ENCODE results near the gene TEAD2.
"Not testable (repeated sequence)": the region's sequence is repeated elsewhere in the genome, so short reads cannot be mapped to it uniquely, and the experiment has no call there.

The TEAD2 gene

DNA sequence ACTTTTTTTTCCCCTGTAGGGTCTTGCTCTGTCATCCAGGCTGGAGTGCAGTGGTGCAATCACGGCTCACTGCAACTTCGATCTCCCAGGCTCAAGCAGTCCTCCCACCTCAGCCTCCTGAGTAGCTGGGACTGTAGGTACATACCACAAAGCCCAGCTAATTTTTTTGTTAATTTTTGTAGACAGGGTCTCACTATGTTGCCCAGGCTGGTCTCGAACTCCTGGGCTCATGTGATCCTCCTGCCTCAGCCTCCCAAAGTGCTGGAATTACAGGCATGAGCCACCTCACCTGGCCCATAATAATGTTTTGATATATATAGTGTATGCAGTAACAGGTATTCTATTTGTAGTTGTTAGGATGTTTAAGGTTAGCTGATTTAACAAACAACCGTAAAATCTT, 31.0 kb downstream of the TEAD2 start:
- DNase-seq = not testable (repeated sequence)

GRCh38 chr19:49328741-49329140, 33.5 kb downstream of the TEAD2 start:
- no peak for DNase-seq

DNA sequence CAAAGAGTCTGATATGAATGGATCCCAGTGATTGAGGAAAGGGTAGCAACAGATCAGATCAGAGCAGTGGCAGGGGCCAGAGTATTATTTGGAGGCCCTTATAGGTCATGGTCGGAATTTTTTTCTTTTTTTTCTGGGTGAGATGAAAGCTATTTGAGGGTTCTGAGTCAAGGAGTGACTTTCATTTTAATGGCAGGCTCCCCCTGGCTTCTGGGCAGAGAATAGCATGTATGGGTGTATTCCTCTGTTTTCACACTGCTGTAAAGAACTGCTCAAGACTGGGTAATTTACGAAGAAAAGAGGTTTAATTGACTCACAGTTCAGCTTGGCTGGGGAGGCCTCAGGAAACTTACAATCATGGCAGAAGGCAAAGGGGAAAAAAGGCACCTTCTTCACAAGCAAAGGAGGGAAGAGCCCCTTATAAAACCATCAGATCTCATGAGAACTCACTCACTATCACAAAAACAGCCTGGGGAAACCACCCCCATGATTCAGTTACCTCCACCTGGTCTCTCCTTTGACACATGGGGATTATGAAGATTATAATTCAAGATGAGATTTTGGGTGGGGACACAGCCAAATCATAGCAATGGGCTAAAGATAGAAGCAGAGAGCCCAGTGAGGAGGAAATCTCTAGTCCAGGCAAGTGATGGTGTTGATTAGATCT, 34.2 kb downstream of the TEAD2 start:
- peak; percentile 28 for DNase-seq

- DNase-seq = no peak
Observed at GRCh38 chr19:49326165-49326704, 36.0 kb downstream of the TEAD2 start.

GRCh38 chr19:49325756-49326155, 36.5 kb downstream of the TEAD2 start:
- DNase-seq = not testable (repeated sequence)

DNA sequence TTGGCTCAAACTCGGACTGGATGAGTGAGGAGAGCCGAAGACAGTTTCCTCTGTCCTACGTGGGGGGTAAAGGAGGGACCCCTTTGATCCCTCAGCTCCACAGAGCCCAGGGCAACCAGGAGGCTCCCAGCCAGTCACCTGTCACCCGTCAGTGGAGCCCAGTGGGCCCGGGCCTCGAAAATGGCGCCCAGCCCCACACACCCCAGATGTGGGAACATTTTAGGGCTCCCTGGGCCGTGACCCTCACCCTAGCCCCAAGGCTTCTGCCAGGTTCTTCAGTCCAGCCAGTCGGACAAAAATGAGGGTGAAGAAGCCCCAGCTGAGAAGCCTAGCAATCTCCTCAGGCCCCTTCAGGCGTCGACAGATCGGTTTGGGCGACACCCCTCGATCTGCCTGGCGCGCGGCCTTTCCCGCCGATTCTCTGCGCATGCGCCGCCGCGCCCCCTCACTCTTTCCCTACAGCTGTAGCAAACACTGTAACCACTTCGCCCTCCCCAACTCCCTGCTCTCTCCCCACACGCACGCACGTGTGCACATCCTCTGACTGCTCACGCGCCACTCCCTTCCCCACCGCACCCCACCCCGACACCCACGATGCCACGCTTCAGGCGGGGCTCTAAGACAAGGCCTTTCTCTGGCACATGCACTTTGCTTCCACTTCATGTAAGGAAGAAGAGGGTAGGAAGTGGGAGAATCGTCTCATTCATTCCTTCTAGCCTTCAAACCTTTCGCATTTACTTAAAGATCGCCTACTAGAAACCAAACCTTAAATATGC, 37.2 kb downstream of the TEAD2 start, which contains the start of gene SLC6A16:
SLC6A16 (minus strand) TSS at position 391 of the 776 bp plus-strand sequence. CDS start 13,844 bp downstream, outside the sequence.
- DNase-seq = no peak

DNA sequence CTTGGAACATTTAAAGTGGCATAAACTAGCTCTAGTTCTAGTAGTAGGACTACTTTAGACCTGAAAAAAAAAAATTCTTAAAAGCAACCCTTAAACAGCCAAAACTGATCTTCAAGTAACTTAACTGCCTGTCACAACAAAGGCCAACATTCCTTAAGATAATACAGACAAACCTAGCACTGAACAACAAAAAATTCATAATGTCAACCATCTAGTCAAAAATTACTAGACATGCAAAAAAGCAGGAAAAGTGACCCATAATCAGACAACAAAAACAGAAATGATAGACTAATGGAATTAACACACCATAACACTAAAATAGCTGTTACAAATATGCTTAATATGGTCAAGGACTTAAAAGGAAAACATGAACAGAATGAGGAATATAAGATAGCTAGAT, 43.9 kb downstream of the TEAD2 start:
- DNase-seq = no peak

DNA sequence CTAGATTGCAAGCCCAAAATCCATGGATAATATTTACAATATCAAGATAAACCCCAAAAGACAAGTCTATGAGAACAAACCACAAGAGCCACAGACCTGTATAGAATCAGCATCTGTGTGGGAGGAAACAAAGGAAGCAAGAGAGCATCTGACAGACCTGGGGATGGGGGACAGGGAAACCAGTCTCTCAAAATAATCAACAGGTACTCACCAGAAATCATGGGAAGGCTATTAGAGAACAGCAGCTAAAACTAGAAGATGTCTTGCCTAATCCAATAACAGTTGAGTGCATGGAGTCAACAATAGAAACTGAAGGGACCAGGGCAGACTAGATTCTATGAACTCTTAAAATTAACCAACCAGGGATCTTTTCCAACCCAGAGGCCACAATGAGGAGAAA, 45.9 kb downstream of the TEAD2 start:
- DNase-seq = no peak

GRCh38 chr19:49315111-49315510, 47.1 kb downstream of the TEAD2 start:
- no peak for DNase-seq

GRCh38 chr19:49309087-49309486, 53.1 kb downstream of the TEAD2 start:
- DNase-seq = no peak

GRCh38 chr19:49306734-49307133, 55.5 kb downstream of the TEAD2 start:
- not testable (repeated sequence) for DNase-seq

GRCh38 chr19:49301866-49302252, 60.4 kb downstream of the TEAD2 start:
- DNase-seq = no peak

DNA sequence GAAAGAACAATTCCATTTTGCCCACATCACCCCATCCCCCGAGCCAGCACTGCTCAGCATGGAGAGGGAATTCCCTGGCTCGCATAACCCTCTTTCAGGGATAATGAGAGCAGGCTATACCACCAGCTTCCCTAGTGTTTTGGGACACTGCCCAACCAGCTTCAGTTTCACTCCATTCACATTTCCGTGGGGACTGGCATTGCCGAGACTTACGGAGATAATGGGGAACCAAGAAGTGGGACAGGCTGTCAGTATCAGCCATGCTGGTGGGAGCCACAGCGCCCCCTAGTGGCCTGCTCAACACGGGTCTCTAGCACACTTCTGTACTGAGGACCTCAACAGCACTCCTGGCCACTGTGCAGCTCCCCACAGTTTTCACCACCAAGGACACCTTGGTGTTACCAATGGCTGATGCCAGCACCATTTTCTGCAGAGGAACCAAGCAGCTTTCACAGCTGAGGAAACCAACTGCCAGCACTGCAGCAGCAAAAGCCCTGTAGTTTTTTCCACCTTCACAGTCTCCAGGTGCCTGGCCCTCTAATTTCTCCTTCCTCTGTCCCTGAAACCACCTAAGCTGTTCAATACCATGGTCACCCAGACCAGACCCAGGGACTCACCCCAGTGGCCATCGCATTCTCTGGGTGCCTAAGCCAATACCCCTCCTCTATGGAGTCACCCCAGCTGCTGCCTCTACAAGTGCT, 60.9 kb downstream of the TEAD2 start:
- peak; percentile 57 for DNase-seq

DNA sequence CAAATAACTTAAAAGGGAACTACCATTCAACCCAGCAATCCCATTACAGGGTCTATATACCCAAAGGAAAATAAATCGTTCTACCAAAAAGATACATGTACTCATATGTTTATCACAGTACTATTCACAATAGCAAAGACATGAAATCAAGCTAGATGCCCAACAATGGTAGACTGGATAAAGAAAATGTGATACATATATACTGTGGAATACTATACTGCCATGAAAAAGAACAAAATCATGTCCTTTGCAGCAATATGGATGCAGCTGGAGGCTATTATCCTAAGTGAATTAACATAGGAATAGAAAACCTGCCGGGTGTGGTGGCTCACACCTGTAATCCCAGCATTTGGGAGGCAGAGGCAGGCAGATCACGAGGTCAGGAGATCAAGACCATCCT, 63.6 kb downstream of the TEAD2 start:
- not testable (repeated sequence) for DNase-seq

GRCh38 chr19:49297403-49297802, 64.8 kb downstream of the TEAD2 start:
- no peak for DNase-seq

- no peak for DNase-seq
Observed at GRCh38 chr19:49295208-49295880, 66.9 kb downstream of the TEAD2 start.

DNA sequence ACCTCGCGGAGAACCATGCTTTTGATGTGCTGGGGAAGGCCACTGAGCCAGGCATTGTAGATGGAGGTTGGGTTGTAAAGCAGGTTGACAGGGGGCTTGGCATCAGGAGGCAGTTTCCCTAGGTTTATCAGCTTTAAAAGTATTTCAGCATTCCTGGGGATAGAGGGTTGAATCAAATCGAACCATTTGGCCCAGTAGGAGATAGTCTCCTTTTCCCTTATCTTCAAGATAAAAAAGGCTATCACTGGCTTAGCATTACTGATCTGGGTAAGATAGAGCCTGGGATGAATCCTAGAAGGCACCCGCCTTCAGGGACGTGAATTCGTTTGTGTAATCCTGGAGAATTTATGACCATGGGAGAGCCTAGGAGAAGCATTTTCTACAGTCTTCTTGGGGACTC, 67.8 kb downstream of the TEAD2 start:
- no peak for DNase-seq

Measured in central memory CD4-positive, alpha-beta T cell (primary cell).